HFFc6 (cell line): ENCODE measurements around the gene ARVCF. TPM values are rescaled to one million over a fixed set of nuclear protein-coding genes. Genes with fewer than 3 reads are reported as not detected.

Experiments used
- DNase-seq: peaks from one replicate; pipeline ENCODE4 v3.0.0-alpha.2; 2018
- H3K27ac Mint-ChIP-seq: 2 replicates; pipeline ENCODE4 v1.8.0; 2020; ENCODE audit warnings: mild to moderate bottlenecking, mixed read lengths
- H3K27me3 Mint-ChIP-seq: 2 replicates; pipeline ENCODE4 v1.8.0; 2021; ENCODE audit warnings: mild to moderate bottlenecking, moderate library complexity, mixed read lengths; ENCODE audit not compliant: insufficient read depth
- H3K36me3 Mint-ChIP-seq: 2 replicates; pipeline ENCODE4 v1.8.0; 2021; ENCODE audit warnings: low read depth, mixed read lengths
- H3K4me1 Mint-ChIP-seq: 2 replicates; pipeline ENCODE4 v1.8.0; 2020; ENCODE audit warnings: low read depth, mixed read lengths
- H3K4me3 Mint-ChIP-seq: 2 replicates; pipeline ENCODE4 v1.8.0; 2020; ENCODE audit warnings: mild to moderate bottlenecking, moderate library complexity, mixed read lengths
- H3K9me3 Mint-ChIP-seq: 2 replicates; pipeline ENCODE4 v1.8.0; 2020; ENCODE audit warnings: mild to moderate bottlenecking, mixed read lengths
- CTCF ChIP-seq: fragments of 200-600 bp; sonication (generic); IDR thresholded peaks from 2 replicates; pipeline ENCODE4 v1.5.0; 2021; ENCODE audit warnings: antibody characterized with exemption, mild to moderate bottlenecking
- total RNA-seq, 6 experiments: library from RNA; stranded (reverse); fragmentation: NEBNext Ultra II Directional; extraction: Animal tissue kit (Norgen Biotek cat#: 25700); gene quantifications; 2 replicates in 1 of 6; 3 replicates in 5 of 6; pipeline ENCODE4 v1.2.3, GENCODE V29; 2021

ARVCF gene
- total RNA-seq, 6 experiments from 2014 or later: 1.5 to 3.3 (median 2.0) TPM

DNA sequence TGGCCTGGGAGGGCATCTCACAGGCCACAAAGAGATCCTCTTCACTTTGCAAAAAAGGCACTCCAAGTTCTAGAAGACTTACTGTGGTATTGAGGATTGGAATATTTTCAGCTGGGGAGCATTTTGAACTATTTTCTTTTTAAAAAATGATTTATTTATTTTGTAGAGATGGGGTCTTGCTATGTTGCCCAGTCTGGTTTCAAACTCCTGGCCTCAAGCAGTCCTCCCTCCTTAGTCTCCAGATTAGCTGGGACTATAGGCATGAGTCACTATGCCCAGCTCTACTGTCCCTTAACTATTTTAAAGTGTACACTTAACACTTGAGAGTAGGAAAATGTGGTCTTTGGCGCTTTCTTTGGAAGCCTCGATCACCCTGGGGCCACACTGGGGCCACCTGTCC is 38.5 kb upstream of the ARVCF start:
- Mint-ChIP-seq H3K4me3 (no peak overlapping the region), H3K36me3 (no peaks in the 10 kb centered on the region; the same call in 1 of the 2 replicates), H3K27me3 (peaks cover 3% of the 10 kb centered on the region), H3K9me3 (no peaks in the 10 kb centered on the region), H3K4me1 (no peaks in the 10 kb centered on the region), H3K27ac (no peak overlapping the region)
- no peak for TF ChIP-seq CTCF
- DNase-seq: no peak

DNA sequence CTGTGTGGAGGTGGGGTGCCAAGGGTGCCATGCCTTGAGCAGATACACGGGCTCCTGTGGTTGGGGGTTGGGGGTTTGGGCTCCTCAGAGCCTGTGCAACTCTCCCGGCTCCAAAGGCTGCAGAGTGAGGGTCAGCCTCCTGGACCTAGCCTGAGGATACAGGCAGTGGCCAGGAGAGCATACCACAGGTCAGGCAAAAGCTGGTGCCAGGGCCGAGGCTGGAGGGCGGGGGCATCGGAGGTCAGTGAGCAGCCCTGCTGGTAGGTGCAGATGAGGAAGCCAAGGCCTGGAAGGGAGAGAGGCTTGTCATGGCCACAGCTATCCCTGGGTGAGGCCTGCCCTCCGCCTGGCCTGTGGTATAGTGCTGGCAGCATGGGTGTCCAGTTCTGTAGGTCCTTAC is 37.9 kb upstream of the ARVCF start:
- H3K9me3 Mint-ChIP-seq: no peaks in the 10 kb centered on the region
- no peak overlapping the region for H3K27ac Mint-ChIP-seq
- no peaks in the 10 kb centered on the region for H3K4me1 Mint-ChIP-seq
- peaks cover 3% of the 10 kb centered on the region for H3K27me3 Mint-ChIP-seq
- no peak for DNase-seq
- TF ChIP-seq CTCF: no peak
- H3K36me3 Mint-ChIP-seq: no peaks in the 10 kb centered on the region; the same call in 1 of the 2 replicates
- no peak overlapping the region for H3K4me3 Mint-ChIP-seq

GRCh38 chr22:20054034-20054427 is 37.4 kb upstream of the ARVCF start:
- Mint-ChIP-seq H3K4me3 (no peak overlapping the region), H3K9me3 (no peaks in the 10 kb centered on the region), H3K36me3 (peaks cover 2% of the 10 kb centered on the region), H3K4me1 (no peaks in the 10 kb centered on the region), H3K27ac (no peak overlapping the region), H3K27me3 (peaks cover 3% of the 10 kb centered on the region)
- DNase-seq: no peak
- no peak for TF ChIP-seq CTCF

DNA sequence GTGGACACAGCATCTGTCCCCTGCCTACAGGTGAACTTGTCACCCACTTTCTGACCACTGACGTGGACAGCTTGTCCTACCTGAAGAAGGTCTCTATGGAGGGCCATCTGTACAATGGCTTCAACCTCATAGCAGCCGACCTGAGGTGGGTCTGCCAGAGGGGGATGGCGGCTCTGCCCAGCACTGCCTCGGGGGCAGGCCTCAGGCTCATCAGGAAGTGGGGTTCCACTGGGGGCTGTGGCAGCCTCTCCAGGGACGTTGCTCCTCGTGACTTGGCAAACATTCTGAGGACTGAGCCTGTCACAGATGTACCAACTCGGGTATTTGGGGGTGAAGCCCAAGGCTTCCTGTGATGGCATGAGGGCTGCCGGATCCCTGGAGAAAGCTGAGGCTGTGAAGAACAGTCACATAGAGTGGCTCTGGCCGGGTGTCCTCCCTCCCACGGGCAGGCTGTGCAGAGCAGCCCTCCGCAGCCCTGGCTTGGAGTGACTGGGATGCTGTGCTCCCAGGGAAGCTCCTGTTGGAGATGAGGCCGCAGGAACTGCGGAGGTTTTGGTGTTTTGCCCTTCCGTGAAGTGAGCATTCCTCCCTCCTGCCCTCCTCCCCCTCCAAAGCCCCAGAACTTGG is 36.9 kb upstream of the ARVCF start:
- H3K9me3 Mint-ChIP-seq: no peaks in the 10 kb centered on the region
- H3K27me3 Mint-ChIP-seq: peaks cover 3% of the 10 kb centered on the region
- no peak for TF ChIP-seq CTCF
- H3K4me3 Mint-ChIP-seq: no peak overlapping the region
- H3K4me1 Mint-ChIP-seq: no peaks in the 10 kb centered on the region
- no peak overlapping the region for H3K27ac Mint-ChIP-seq
- DNase-seq: no peak
- peaks cover 8% of the 10 kb centered on the region for H3K36me3 Mint-ChIP-seq

DNA sequence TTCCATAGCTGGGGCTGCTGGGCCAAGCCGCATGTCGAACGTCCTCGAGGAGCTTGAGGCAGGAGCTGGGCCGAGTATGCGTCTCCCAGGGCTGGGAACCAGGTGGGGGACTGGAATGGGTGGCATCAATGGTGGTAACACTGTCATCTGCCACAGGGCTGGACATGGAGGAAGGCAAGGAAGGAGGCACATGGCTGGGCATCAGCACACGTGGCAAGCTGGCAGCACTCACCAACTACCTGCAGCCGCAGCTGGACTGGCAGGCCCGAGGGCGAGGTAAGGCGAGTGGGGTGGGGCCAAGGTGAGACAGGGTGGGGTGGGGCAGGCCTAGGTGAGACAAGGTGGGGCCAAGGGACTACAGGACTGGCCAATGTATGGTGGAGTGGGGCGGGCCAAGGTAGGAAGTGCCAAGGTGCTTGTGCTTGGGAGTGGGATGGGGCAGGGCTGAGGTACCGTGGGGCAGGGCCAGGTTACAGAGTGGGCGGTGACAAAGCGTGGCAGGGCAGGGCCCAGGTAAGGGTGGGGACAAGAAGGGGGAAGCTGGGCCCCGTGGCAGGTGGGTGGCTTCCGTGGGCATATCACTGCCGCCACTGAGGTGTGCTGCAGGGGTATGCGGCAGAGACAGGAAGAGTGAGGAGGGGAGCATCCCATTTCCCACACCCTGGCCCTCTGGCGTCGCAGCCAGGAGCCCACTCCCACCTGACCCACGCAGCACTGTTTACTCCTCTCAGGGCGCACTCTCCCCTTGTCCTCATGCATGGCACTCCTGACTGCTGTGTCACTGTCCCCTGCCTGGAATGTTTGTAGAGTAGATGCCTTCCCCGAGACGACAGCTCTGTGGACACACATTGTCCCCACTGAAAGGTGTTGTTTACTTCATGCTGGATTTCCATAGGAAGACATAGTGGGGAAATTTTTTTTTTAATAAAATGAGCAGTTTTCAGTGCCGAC is 36.0 kb upstream of the ARVCF start:
- DNase-seq: no peak
- H3K27ac Mint-ChIP-seq: no peak overlapping the region
- no peak overlapping the region for H3K4me3 Mint-ChIP-seq
- peaks cover 17% of the 10 kb centered on the region for H3K36me3 Mint-ChIP-seq
- TF ChIP-seq CTCF: no peak
- H3K9me3 Mint-ChIP-seq: peaks cover 9% of the 10 kb centered on the region; the same call in 1 of the 2 replicates
- H3K27me3 Mint-ChIP-seq: peaks cover 3% of the 10 kb centered on the region
- no peaks in the 10 kb centered on the region for H3K4me1 Mint-ChIP-seq
